WTC11 (cell line): Measurements from ENCODE around the gene RHCG.
A peak's percentile ranks its signal among the peaks of the same experiment; 100 is the strongest.

Experiments used
- CREB1 ChIP-seq: sonication (generic); formaldehyde crosslinking; IDR thresholded peaks from 2 replicates; pipeline ENCODE4 v1.8.0; 2023; ENCODE audit warnings: mild to moderate bottlenecking, missing genetic modification reagents
- SP1 ChIP-seq: sonication (generic); formaldehyde crosslinking; conservative IDR thresholded peaks from 2 replicates; pipeline ENCODE4 v1.8.1; 2022; ENCODE audit warnings: missing genetic modification reagents
- TEAD4 ChIP-seq: sonication (generic); formaldehyde crosslinking; IDR thresholded peaks from 2 replicates; pipeline ENCODE4 v1.8.0; 2022; ENCODE audit warnings: mild to moderate bottlenecking, missing genetic modification reagents
- TF ChIP-seq, protein P1 (sequence below): sonication (generic); formaldehyde crosslinking; IDR thresholded peaks from 2 replicates; pipeline ENCODE4 v1.8.1; 2022; ENCODE audit warnings: missing genetic modification reagents, borderline replicate concordance
- TF ChIP-seq, protein P2 (sequence below): sonication (generic); formaldehyde crosslinking; IDR thresholded peaks from 2 replicates; pipeline ENCODE4 v1.8.0; 2022; ENCODE audit warnings: missing genetic modification reagents
- TF ChIP-seq, protein P3 (sequence below): fragments of 200-600 bp; IDR thresholded peaks from 2 replicates; pipeline ENCODE4 v1.8.0; 2022; ENCODE audit warnings: antibody characterized with exemption

DNA sequence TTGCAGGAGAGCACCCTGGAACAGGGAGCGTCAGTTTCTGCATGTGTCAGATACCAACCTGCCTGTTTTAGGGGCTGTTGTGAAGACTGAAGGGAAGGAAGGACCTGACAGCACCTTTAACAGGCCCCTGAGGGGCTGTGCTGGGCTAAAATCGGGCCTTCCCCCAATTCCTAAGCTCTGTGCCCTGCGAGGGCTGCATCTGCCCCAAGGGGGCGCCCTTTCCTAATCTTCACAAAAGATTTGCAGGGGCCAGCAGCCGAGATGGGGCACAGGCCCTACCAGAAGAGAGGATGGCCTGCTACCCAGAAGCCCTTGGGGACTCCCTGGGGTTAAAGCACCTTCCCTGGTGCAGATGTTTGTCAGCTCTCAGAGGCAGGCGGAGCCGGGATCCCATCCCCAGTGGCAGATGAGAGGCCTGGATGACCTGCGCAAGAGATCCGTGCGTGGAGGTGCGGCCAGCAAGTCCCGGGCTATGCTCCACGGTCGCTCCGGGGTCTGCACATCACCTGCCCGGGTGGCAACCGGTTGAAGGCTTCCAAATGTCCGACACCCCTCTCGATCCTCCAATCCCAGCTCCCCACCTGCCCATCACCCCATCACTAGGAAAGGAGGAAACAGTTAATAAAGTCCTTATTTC is 53.6 kb downstream of the RHCG start:
- TF ChIP-seq TEAD4 (no peak), SP1 (CRISPR knock-in tag) (no peak), CREB1 (CRISPR knock-in tag) (no peak)
- TF ChIP-seq, protein P1, sequence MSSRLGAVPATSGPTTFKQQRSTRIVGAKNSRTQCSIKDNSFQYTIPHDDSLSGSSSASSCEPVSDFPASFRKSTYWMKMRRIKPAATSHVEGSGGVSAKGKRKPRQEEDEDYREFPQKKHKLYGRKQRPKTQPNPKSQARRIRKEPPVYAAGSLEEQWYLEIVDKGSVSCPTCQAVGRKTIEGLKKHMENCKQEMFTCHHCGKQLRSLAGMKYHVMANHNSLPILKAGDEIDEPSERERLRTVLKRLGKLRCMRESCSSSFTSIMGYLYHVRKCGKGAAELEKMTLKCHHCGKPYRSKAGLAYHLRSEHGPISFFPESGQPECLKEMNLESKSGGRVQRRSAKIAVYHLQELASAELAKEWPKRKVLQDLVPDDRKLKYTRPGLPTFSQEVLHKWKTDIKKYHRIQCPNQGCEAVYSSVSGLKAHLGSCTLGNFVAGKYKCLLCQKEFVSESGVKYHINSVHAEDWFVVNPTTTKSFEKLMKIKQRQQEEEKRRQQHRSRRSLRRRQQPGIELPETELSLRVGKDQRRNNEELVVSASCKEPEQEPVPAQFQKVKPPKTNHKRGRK (CRISPR knock-in tag) = no peak
- TF ChIP-seq, protein P2, sequence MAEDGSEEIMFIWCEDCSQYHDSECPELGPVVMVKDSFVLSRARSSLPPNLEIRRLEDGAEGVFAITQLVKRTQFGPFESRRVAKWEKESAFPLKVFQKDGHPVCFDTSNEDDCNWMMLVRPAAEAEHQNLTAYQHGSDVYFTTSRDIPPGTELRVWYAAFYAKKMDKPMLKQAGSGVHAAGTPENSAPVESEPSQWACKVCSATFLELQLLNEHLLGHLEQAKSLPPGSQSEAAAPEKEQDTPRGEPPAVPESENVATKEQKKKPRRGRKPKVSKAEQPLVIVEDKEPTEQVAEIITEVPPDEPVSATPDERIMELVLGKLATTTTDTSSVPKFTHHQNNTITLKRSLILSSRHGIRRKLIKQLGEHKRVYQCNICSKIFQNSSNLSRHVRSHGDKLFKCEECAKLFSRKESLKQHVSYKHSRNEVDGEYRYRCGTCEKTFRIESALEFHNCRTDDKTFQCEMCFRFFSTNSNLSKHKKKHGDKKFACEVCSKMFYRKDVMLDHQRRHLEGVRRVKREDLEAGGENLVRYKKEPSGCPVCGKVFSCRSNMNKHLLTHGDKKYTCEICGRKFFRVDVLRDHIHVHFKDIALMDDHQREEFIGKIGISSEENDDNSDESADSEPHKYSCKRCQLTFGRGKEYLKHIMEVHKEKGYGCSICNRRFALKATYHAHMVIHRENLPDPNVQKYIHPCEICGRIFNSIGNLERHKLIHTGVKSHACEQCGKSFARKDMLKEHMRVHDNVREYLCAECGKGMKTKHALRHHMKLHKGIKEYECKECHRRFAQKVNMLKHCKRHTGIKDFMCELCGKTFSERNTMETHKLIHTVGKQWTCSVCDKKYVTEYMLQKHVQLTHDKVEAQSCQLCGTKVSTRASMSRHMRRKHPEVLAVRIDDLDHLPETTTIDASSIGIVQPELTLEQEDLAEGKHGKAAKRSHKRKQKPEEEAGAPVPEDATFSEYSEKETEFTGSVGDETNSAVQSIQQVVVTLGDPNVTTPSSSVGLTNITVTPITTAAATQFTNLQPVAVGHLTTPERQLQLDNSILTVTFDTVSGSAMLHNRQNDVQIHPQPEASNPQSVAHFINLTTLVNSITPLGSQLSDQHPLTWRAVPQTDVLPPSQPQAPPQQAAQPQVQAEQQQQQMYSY = no peak
- TF ChIP-seq, protein P3, sequence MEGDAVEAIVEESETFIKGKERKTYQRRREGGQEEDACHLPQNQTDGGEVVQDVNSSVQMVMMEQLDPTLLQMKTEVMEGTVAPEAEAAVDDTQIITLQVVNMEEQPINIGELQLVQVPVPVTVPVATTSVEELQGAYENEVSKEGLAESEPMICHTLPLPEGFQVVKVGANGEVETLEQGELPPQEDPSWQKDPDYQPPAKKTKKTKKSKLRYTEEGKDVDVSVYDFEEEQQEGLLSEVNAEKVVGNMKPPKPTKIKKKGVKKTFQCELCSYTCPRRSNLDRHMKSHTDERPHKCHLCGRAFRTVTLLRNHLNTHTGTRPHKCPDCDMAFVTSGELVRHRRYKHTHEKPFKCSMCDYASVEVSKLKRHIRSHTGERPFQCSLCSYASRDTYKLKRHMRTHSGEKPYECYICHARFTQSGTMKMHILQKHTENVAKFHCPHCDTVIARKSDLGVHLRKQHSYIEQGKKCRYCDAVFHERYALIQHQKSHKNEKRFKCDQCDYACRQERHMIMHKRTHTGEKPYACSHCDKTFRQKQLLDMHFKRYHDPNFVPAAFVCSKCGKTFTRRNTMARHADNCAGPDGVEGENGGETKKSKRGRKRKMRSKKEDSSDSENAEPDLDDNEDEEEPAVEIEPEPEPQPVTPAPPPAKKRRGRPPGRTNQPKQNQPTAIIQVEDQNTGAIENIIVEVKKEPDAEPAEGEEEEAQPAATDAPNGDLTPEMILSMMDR = peak; percentile 91
